ENCODE results near the gene PRORP.

Gene PRORP

DNA sequence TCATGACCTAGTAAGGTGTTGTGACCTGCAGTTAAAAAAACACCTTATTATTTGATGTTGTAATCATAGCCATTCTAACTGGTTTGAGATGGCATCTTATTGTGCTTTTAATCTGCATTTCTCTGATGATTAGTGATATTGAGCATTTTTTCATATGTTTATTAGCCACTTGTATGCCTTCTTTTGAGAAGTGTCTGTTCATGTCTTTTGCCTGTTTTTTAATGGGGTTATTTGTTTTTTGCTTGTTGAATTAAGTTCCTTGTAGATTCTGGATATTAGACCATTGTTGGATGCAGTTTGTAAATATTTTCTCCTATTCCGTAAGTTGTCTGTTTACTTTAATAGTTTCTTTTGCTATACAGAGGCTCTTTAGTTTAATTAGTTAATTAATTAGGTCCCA is 41.0 kb downstream of the PRORP start:
- TF ChIP-seq, protein P1, sequence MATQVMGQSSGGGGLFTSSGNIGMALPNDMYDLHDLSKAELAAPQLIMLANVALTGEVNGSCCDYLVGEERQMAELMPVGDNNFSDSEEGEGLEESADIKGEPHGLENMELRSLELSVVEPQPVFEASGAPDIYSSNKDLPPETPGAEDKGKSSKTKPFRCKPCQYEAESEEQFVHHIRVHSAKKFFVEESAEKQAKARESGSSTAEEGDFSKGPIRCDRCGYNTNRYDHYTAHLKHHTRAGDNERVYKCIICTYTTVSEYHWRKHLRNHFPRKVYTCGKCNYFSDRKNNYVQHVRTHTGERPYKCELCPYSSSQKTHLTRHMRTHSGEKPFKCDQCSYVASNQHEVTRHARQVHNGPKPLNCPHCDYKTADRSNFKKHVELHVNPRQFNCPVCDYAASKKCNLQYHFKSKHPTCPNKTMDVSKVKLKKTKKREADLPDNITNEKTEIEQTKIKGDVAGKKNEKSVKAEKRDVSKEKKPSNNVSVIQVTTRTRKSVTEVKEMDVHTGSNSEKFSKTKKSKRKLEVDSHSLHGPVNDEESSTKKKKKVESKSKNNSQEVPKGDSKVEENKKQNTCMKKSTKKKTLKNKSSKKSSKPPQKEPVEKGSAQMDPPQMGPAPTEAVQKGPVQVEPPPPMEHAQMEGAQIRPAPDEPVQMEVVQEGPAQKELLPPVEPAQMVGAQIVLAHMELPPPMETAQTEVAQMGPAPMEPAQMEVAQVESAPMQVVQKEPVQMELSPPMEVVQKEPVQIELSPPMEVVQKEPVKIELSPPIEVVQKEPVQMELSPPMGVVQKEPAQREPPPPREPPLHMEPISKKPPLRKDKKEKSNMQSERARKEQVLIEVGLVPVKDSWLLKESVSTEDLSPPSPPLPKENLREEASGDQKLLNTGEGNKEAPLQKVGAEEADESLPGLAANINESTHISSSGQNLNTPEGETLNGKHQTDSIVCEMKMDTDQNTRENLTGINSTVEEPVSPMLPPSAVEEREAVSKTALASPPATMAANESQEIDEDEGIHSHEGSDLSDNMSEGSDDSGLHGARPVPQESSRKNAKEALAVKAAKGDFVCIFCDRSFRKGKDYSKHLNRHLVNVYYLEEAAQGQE (IDR thresholded peaks at IDR 0.05; ENCODE audit: low read depth) = no peak

DNA sequence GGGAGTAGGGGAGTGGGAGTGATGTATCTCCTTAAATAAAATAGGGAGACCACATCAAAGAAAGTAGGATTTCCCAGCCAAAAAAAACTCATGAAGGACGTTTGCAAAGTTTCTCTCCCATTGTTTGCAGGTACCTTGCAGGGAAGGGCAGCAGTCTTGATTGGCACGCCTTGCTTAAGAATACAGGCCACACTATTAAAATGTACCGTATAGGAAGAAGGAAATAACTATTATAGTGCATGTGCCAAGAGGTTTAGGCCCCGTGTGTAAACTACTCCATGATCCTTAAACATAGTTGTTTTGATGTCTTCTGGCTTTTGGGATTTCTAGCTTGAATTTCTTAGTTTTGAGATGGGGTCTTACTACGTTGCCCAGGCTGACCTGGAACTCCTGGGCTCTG is 42.5 kb downstream of the PRORP start:
- no peak for TF ChIP-seq TCF12 (IDR thresholded peaks at IDR 0.05; ENCODE audit: low read depth)
- TF ChIP-seq, protein P1 (IDR thresholded peaks at IDR 0.05; ENCODE audit: low read depth) = no peak
- TF ChIP-seq EP300 (IDR thresholded peaks at IDR 0.05; ENCODE audit: borderline replicate concordance) = no peak
- TF ChIP-seq CREB1 (IDR thresholded peaks at IDR 0.05; ENCODE audit: low read depth) = no peak
- TF ChIP-seq TEAD4 (IDR thresholded peaks at IDR 0.05) = no peak
- TF ChIP-seq CEBPB (IDR thresholded peaks at IDR 0.05) = no peak

DNA sequence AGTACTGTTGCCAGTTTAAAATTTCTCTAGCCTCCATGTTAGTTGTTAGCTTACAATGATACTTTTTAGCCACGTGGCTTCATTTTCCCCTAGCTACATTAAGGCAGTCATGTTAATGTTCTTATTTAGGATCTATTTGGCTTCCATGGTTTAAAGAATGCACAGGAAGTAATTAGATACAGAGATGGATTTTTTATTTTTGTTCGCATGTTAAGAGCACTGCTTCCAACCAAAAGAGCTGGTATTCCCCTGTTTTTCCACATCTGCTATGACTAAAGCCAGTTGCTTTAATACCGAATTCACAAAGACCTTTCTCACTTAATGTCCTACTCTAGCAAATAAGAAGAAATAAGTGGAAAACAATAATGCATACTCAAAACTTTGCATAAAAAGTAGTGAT is 45.1 kb downstream of the PRORP start:
- TF ChIP-seq YY1 (IDR thresholded peaks at IDR 0.05; ENCODE audit: low read depth) = no peak
- TF ChIP-seq TAF1 (IDR thresholded peaks at IDR 0.05; ENCODE audit: low read depth) = no peak
- TF ChIP-seq NFIC (IDR thresholded peaks at IDR 0.05) = no peak
- TF ChIP-seq EGR1 (IDR thresholded peaks at IDR 0.05) = no peak
- TF ChIP-seq, protein P1 (IDR thresholded peaks at IDR 0.05; ENCODE audit: low read depth) = no peak
- TF ChIP-seq, protein P2, sequence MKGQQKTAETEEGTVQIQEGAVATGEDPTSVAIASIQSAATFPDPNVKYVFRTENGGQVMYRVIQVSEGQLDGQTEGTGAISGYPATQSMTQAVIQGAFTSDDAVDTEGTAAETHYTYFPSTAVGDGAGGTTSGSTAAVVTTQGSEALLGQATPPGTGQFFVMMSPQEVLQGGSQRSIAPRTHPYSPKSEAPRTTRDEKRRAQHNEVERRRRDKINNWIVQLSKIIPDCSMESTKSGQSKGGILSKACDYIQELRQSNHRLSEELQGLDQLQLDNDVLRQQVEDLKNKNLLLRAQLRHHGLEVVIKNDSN (IDR thresholded peaks at IDR 0.05) = no peak
- TF ChIP-seq CEBPB (IDR thresholded peaks at IDR 0.05) = no peak
- no peak for TF ChIP-seq RAD21 (IDR thresholded peaks at IDR 0.05; ENCODE audit: low read depth)
- no peak for TF ChIP-seq FOXM1 (IDR thresholded peaks at IDR 0.05; ENCODE audit: borderline replicate concordance, low read depth)
- no peak for TF ChIP-seq CREB1 (IDR thresholded peaks at IDR 0.05; ENCODE audit: low read depth)
- TF ChIP-seq EP300 (IDR thresholded peaks at IDR 0.05; ENCODE audit: borderline replicate concordance) = no peak
- TF ChIP-seq TCF12 (IDR thresholded peaks at IDR 0.05; ENCODE audit: low read depth) = no peak
- no peak for TF ChIP-seq TEAD4 (IDR thresholded peaks at IDR 0.05)
- TF ChIP-seq, protein P3, sequence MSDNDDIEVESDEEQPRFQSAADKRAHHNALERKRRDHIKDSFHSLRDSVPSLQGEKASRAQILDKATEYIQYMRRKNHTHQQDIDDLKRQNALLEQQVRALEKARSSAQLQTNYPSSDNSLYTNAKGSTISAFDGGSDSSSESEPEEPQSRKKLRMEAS (IDR thresholded peaks at IDR 0.05) = no peak
- TF ChIP-seq ZBTB7A (IDR thresholded peaks at IDR 0.05; ENCODE audit: low read depth) = no peak
